NCI-H2227 (cell line): Measurements from ENCODE around the gene EFEMP1.
"Not testable (repeated sequence)": the region's sequence is repeated elsewhere in the genome, so short reads cannot be mapped to it uniquely, and the experiment has no call there.

Source experiments
- DNase-seq: peaks from one replicate; lab custom pipeline; 2025; ENCODE audit not compliant: unreplicated experiment; lab: John Stamatoyannopoulos, UW

EFEMP1 gene

GRCh38 chr2:55869637-55870325, 53.8 kb downstream of the EFEMP1 start:
- DNase-seq, result no peak

GRCh38 chr2:55865096-55865835, 58.3 kb downstream of the EFEMP1 start:
- no peak for DNase-seq

GRCh38 chr2:55864351-55865084, 59.1 kb downstream of the EFEMP1 start:
- no peak for DNase-seq

GRCh38 chr2:55862673-55863390, 60.8 kb downstream of the EFEMP1 start:
- no peak for DNase-seq

GRCh38 chr2:55862246-55862645, 61.3 kb downstream of the EFEMP1 start:
- DNase-seq, result no peak

- no peak for DNase-seq
Observed at GRCh38 chr2:55861733-55862132, 61.8 kb downstream of the EFEMP1 start.

GRCh38 chr2:55860832-55861231, 62.8 kb downstream of the EFEMP1 start:
- no peak for DNase-seq

- DNase-seq, result no peak
Observed at GRCh38 chr2:55859875-55860274, 63.7 kb downstream of the EFEMP1 start.

GRCh38 chr2:55857766-55858165, 65.8 kb downstream of the EFEMP1 start:
- no peak for DNase-seq

- DNase-seq, result no peak
Observed at GRCh38 chr2:55856936-55857335, 66.6 kb downstream of the EFEMP1 start.

GRCh38 chr2:55848096-55848495, 75.5 kb downstream of the EFEMP1 start:
- DNase-seq, result no peak

- DNase-seq, result no peak
Observed at GRCh38 chr2:55846426-55846825, 77.2 kb downstream of the EFEMP1 start.

GRCh38 chr2:55844986-55845385, 78.6 kb downstream of the EFEMP1 start:
- DNase-seq, result no peak

GRCh38 chr2:55843994-55844345, 79.6 kb downstream of the EFEMP1 start:
- DNase-seq, result no peak

- no peak for DNase-seq
Observed at GRCh38 chr2:55843096-55843993, 80.2 kb downstream of the EFEMP1 start.

- DNase-seq, result no peak
Observed at GRCh38 chr2:55842046-55842445, 81.5 kb downstream of the EFEMP1 start.

- no peak for DNase-seq
Observed at GRCh38 chr2:55840460-55840859, 83.1 kb downstream of the EFEMP1 start.

- no peak for DNase-seq
Observed at GRCh38 chr2:55839182-55839819, 84.3 kb downstream of the EFEMP1 start.

GRCh38 chr2:55838653-55839052, 84.9 kb downstream of the EFEMP1 start:
- no peak for DNase-seq

GRCh38 chr2:55838117-55838516, 85.5 kb downstream of the EFEMP1 start:
- not testable (repeated sequence) for DNase-seq
